Measurements from ENCODE around the gene KRT36.

- TF ChIP-seq CTCF (IDR thresholded peaks at IDR 0.05), result no peak
- TF ChIP-seq POLR2AphosphoS5 (IDR thresholded peaks at IDR 0.05), result no peak
- no peak for TF ChIP-seq POLR2A (IDR thresholded peaks at IDR 0.05)
- no peak for TF ChIP-seq EP300 (IDR thresholded peaks at IDR 0.05; ENCODE audit: low read depth)
Measured at GRCh38 chr17:41505007-41505808, 15.5 kb upstream of the KRT36 start, which contains the start of gene KRT13.

All from transverse colon (tissue), 4 donors.